ENCODE data around the gene UBLCP1.

DNA sequence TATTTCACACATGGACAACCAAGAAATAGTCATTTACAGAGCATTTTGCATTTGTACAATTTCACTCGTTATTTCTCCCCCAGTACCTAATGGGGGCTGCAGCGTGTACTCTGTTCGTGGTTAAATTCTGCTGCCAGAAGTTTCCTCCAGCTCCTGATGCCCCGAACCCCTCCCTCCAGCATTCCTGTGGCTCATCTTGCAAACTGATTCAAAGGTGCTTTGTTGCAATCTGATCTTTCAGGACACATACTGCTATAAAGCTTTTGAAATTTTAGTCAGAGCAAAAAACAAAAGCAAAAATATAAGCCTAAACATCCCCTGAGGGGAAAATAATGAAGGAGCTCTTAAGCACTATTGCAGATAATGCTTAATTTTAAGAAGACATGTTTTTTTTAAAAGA, 27.7 kb downstream of the UBLCP1 start:
- TF ChIP-seq, protein P1, sequence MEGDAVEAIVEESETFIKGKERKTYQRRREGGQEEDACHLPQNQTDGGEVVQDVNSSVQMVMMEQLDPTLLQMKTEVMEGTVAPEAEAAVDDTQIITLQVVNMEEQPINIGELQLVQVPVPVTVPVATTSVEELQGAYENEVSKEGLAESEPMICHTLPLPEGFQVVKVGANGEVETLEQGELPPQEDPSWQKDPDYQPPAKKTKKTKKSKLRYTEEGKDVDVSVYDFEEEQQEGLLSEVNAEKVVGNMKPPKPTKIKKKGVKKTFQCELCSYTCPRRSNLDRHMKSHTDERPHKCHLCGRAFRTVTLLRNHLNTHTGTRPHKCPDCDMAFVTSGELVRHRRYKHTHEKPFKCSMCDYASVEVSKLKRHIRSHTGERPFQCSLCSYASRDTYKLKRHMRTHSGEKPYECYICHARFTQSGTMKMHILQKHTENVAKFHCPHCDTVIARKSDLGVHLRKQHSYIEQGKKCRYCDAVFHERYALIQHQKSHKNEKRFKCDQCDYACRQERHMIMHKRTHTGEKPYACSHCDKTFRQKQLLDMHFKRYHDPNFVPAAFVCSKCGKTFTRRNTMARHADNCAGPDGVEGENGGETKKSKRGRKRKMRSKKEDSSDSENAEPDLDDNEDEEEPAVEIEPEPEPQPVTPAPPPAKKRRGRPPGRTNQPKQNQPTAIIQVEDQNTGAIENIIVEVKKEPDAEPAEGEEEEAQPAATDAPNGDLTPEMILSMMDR (conservative IDR thresholded peaks at IDR 0.05; ENCODE audit: low read length): no peak
- TF ChIP-seq EZH2phosphoT487 (IDR thresholded peaks at IDR 0.05; ENCODE audit: borderline replicate concordance, low read depth, low read length): no peak
